Spleen (tissue), 11 donors: Measurements from ENCODE around the gene ZDHHC7. TPM values are rescaled to one million over a fixed set of nuclear protein-coding genes. Genes with fewer than 3 reads are reported as not detected.

Experiments used
- DNase-seq: peaks from one replicate; pipeline ENCODE4 v3.0.0-alpha.2; 2020
- H3K27ac ChIP-seq, 8 donors: fragments of 200-600 bp; sonication (generic) in 7 of 8; 1 replicate in 4 of 8; 2 replicates in 4 of 8; pipeline versions ENCODE4 v1.5.0 to v1.8.0; 2016 to 2021; ENCODE audit warnings: inconsistent platforms in 4 of 8, mild to moderate bottlenecking in 4 of 8, moderate library complexity in 1 of 8
- H3K27me3 ChIP-seq, 7 donors: fragments of 200-600 bp; sonication (generic) in 6 of 7; replicated peaks in 1 of 7; 1 replicate in 4 of 7; 2 replicates in 3 of 7; pipeline versions ENCODE4 v1.5.0 to v1.8.0; 2016 to 2021; ENCODE audit warnings: inconsistent platforms in 3 of 7, mild to moderate bottlenecking in 1 of 7
- H3K36me3 ChIP-seq, 6 donors: fragments of 200-600 bp; sonication (generic) in 5 of 6; 1 replicate in 4 of 6; 2 replicates in 2 of 6; pipeline versions ENCODE4 v1.5.0 to v1.8.0; 2016 to 2021; ENCODE audit warnings: inconsistent platforms in 2 of 6
- H3K4me1 ChIP-seq, 6 donors: fragments of 200-600 bp; sonication (generic) in 5 of 6; 1 replicate in 3 of 6; 2 replicates in 3 of 6; pipeline versions ENCODE4 v1.5.0 to v1.8.0; 2016 to 2021; ENCODE audit warnings: inconsistent platforms in 3 of 6
- H3K4me3 ChIP-seq, 8 donors: fragments of 200-600 bp; sonication (generic) in 7 of 8; 1 replicate in 4 of 8; 2 replicates in 4 of 8; pipeline versions ENCODE4 v1.5.0 to v1.8.0; 2016 to 2021; ENCODE audit warnings: inconsistent platforms in 4 of 8, mild to moderate bottlenecking in 4 of 8, moderate library complexity in 2 of 8
- H3K9me3 ChIP-seq, 8 donors: fragments of 200-600 bp; sonication (generic) in 7 of 8; 1 replicate in 4 of 8; 2 replicates in 4 of 8; pipeline versions ENCODE4 v1.5.0 to v1.8.0; 2016 to 2021; ENCODE audit warnings: inconsistent platforms in 4 of 8
- CTCF ChIP-seq, 11 experiments: fragments of 200-600 bp in 7 of 11; fragments of 450-650 bp in 4 of 11; sonication (generic) in 4 of 11; IDR thresholded peaks in 8 of 11; conservative IDR thresholded peaks in 3 of 11; 1 replicate in 7 of 11; 2 replicates in 4 of 11; pipeline versions ENCODE4 v1.4.0 to v1.8.0; 2016 to 2021; ENCODE audit warnings: antibody characterized with exemption in 11 of 11, inconsistent platforms in 4 of 11, mild to moderate bottlenecking in 1 of 11
- POLR2A ChIP-seq, 3 donors: fragments of 450-650 bp; IDR thresholded peaks; one replicate each; pipeline ENCODE4 v1.5.1; 2017; ENCODE audit warnings: antibody characterized with exemption in 3 of 3, mild to moderate bottlenecking in 1 of 3
- POLR2AphosphoS5 ChIP-seq, 3 donors: sonication (generic); formaldehyde crosslinking; IDR thresholded peaks; one replicate each; pipeline ENCODE4 v1.5.1; 2017; ENCODE audit warnings: antibody characterized with exemption in 3 of 3
- WGBS, 5 donors: extraction: QIAGEN DNeasy Blood & Tissue Kit in 3 of 5; methylation state at CpG; one replicate each; pipeline versions ENCODE4 v1.1.5 to v1.1.7; 2013 to 2018; 5-methylcytosine and 5-hydroxymethylcytosine counted together
- intact Hi-C: fragments of 100-400 bp; cut with DNase I; formaldehyde crosslinking; loops from one replicate; pipeline ENCODE4 v1.15.0; 2023; ENCODE audit warnings: low total_unique reads
- polyA plus RNA-seq, 3 donors: library from polyadenylated mRNA; stranded (reverse); fragments of 200-250 nt; gene quantifications; one replicate each; pipeline ENCODE4 v1.2.1, GENCODE V29; 2013
- total RNA-seq, 7 donors: library from RNA; depleted of rRNA in 3 of 7; stranded (reverse); fragments of >200 nt in 3 of 7; fragmentation: NEBNext Ultra II Directional in 4 of 7; extraction: Animal tissue kit (Norgen Biotek cat#: 25700) in 4 of 7; gene quantifications; one replicate each; pipeline versions ENCODE4 v1.1.0 to v1.2.1, GENCODE V29; 2016 to 2021
- donor health status: healthy with polysubstance abuse.
- donor health status: DM: no; HTN: no; CAD: no; lungs with moderate emphysema.
- donor health status: DM: no; HTN: no; CAD: no.
- donor health status: Bipolar disorder and iron deficiency.
- donor health status: healthy.
- donor health status: DM: no; HTN: no; CAD: no.
- donor health status: DM: yes; HTN: yes; CAD: no.

Gene ZDHHC7
- total and polyA plus RNA-seq, 10 donors: 10.3 to 87.1 (median 49.4) TPM

- H3K27ac ChIP-seq: no peak overlapping the region
- peaks cover 0 to 65% (median 0%) of the 10 kb centered on the region in 6 donors for H3K36me3 ChIP-seq
- H3K4me3 ChIP-seq: no peak overlapping the region
- DNase-seq: no peak
- 82 to 91% (median 89%) methylated on average over 6 of the region's 6 CpGs for WGBS, 5 donors
- H3K4me1 ChIP-seq: peaks cover 0 to 36% (median 4%) of the 10 kb centered on the region in 6 donors
- no peak for TF ChIP-seq CTCF (IDR thresholded peaks at IDR 0.05 in 8 of 11, conservative IDR thresholded peaks at IDR 0.05 in 3 of 11)
- no peak for TF ChIP-seq POLR2AphosphoS5 (IDR thresholded peaks at IDR 0.05)
- TF ChIP-seq POLR2A (IDR thresholded peaks at IDR 0.05): no peak
- no peaks in the 10 kb centered on the region for H3K9me3 ChIP-seq
- H3K27me3 ChIP-seq: no peaks in the 10 kb centered on the region
- intact Hi-C loops: no loop called here
Observed at GRCh38 chr16:85042167-85042526, 30.8 kb upstream of the ZDHHC7 start.

GRCh38 chr16:85041219-85042166 lies 30.2 kb upstream of the ZDHHC7 start:
- intact Hi-C loops: no loop called here
- Histone ChIP-seq H3K4me1 (peaks cover 0 to 36% (median 4%) of the 10 kb centered on the region in 6 donors), H3K4me3 (no peak overlapping the region), H3K36me3 (peaks cover 0 to 71% (median 0%) of the 10 kb centered on the region in 6 donors), H3K27ac (no peak overlapping the region), H3K9me3 (no peaks in the 10 kb centered on the region), H3K27me3 (no peaks in the 10 kb centered on the region)
- TF ChIP-seq POLR2AphosphoS5 (IDR thresholded peaks at IDR 0.05) (no peak), POLR2A (IDR thresholded peaks at IDR 0.05) (no peak), CTCF (IDR thresholded peaks at IDR 0.05 in 8 of 11, conservative IDR thresholded peaks at IDR 0.05 in 3 of 11) (no peak)
- DNase-seq: no peak
- 76 to 85% (median 83%) methylated on average over 27 of the region's 27 CpGs for WGBS, 5 donors

GRCh38 chr16:85040685-85041084 lies 29.4 kb upstream of the ZDHHC7 start:
- H3K27me3 ChIP-seq: no peaks in the 10 kb centered on the region
- peaks cover 0 to 34% (median 3%) of the 10 kb centered on the region in 6 donors for H3K4me1 ChIP-seq
- intact Hi-C loops: no loop called here
- peaks cover 0 to 65% (median 0%) of the 10 kb centered on the region in 6 donors for H3K36me3 ChIP-seq
- 91 to 94% (median 92%) methylated on average over 6 of the region's 6 CpGs for WGBS, 5 donors
- no peak for DNase-seq
- TF ChIP-seq CTCF (IDR thresholded peaks at IDR 0.05 in 8 of 11, conservative IDR thresholded peaks at IDR 0.05 in 3 of 11) (no peak), POLR2AphosphoS5 (IDR thresholded peaks at IDR 0.05) (no peak), POLR2A (IDR thresholded peaks at IDR 0.05) (no peak)
- no peak overlapping the region for H3K4me3 ChIP-seq
- H3K9me3 ChIP-seq: no peaks in the 10 kb centered on the region
- no peak overlapping the region for H3K27ac ChIP-seq

GRCh38 chr16:85037721-85038120 lies 26.4 kb upstream of the ZDHHC7 start:
- no peak for DNase-seq
- intact Hi-C loops: no loop called here
- WGBS, 5 donors: 78 to 91% (median 83%) methylated on average over 5 of the region's 5 CpGs
- no peaks in the 10 kb centered on the region for H3K9me3 ChIP-seq
- TF ChIP-seq POLR2A (IDR thresholded peaks at IDR 0.05): no peak
- no peak for TF ChIP-seq POLR2AphosphoS5 (IDR thresholded peaks at IDR 0.05)
- no peak for TF ChIP-seq CTCF (IDR thresholded peaks at IDR 0.05 in 8 of 11, conservative IDR thresholded peaks at IDR 0.05 in 3 of 11)
- no peak overlapping the region for H3K27ac ChIP-seq
- H3K27me3 ChIP-seq: no peaks in the 10 kb centered on the region
- no peak overlapping the region for H3K4me3 ChIP-seq
- H3K36me3 ChIP-seq: peaks cover 0 to 68% (median 0%) of the 10 kb centered on the region in 6 donors
- peaks cover 0 to 43% (median 2%) of the 10 kb centered on the region in 6 donors for H3K4me1 ChIP-seq
